T-helper 1 cell treated with Interleukin-12 subunit alpha and Interleukin-12 subunit beta and Interleukin-4 antibody, amounts not matched to agents 30 ng/mL and 1 ng/mL, for 36 hours (primary cell): ENCODE results near the gene AP1G2. TPM values are rescaled to one million over a fixed set of nuclear protein-coding genes. Genes with fewer than 3 reads are reported as not detected.
"Not testable (repeated sequence)": the region's sequence is repeated elsewhere in the genome, so short reads cannot be mapped to it uniquely, and the experiment has no call there.

Experiments used
- intact Hi-C: fragments of 100-400 bp; cut with micrococcal nuclease; formaldehyde crosslinking; loops from one replicate; pipeline ENCODE4 v1.15.1; 2024
- total RNA-seq: library from RNA; stranded (reverse); gene quantifications from 2 replicates; pipeline ENCODE4 v1.2.3, GENCODE V29; 2022

The AP1G2 gene
- total RNA-seq, 1 donor from 2014 or later = 254 TPM

GRCh38 chr14:23600806-23601205 is 33.2 kb upstream of the AP1G2 start:
- intact Hi-C loops = no loop called here

GRCh38 chr14:23600322-23600707 is 32.7 kb upstream of the AP1G2 start:
- intact Hi-C loops = no loop called here

- intact Hi-C loops = loop anchor here (10.0 kb wide), 1 partner anchor 131 kb away; no protein-coding TSS in a partner anchor
Observed at GRCh38 chr14:23594191-23594590, 26.6 kb upstream of the AP1G2 start.

- intact Hi-C loops = loop anchor here (10.0 kb wide), 1 partner anchor 135 kb away; no protein-coding TSS in a partner anchor
Observed at GRCh38 chr14:23590198-23590597, 22.6 kb upstream of the AP1G2 start.

DNA sequence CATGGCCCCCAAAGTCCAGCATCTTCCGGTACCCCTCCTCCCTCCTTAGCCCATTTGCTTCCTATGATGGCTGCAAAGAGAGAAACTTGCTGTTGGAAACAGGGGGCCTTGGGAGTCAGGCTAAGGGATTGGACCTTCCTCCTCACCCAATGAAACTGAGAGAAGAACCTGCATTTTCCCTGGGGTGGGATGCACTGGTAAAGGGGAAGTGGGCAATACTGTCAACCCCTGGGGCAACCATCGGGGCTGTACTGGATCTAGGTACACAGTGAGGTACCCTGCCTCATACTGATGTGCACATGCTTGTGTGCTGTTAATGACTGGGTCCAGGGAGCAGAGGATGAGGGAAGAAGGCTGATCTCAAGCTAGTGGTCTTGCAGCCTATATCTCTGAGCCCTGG is 22.0 kb upstream of the AP1G2 start:
- intact Hi-C loops = loop anchor here (1.0 to 10.0 kb wide), 4 partner anchors 43 to 365 kb away; no protein-coding TSS in a partner anchor

DNA sequence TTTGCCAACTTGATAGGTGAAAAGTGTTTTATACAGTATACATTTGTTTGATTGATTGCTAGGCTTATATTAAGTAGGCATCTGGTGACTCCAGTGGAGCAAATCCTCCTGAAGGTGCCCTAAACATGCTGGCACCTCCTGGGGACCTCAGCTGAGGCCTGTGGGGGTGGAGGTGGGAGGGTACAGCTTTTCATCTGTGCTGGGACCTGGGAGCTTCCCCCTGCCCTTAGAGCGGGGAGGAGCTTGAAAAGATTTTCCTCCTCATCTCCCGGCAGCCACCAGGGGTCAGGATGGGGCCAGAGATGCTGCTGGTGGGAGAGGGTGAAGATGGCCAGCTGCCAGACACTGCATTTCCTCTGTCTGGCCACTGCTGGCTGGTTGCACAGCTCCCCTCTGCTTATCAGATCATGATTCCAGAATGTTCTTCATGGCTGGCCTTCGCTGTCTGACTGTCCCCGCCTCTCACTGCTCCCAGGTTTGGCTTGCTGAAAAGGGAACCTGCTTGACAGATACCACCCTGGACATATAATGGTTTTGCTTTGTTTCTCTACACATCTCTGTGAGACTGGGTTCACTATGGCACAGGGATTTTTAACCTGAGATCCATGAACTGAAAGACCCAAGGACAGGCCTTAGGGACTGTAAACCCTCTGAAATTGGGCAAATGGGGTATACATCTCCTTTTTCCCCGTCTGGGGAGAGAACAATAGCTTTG is 21.4 kb upstream of the AP1G2 start:
- intact Hi-C loops = loop anchor here (1.0 kb wide), 3 partner anchors 43 to 365 kb away; no protein-coding TSS in a partner anchor

DNA sequence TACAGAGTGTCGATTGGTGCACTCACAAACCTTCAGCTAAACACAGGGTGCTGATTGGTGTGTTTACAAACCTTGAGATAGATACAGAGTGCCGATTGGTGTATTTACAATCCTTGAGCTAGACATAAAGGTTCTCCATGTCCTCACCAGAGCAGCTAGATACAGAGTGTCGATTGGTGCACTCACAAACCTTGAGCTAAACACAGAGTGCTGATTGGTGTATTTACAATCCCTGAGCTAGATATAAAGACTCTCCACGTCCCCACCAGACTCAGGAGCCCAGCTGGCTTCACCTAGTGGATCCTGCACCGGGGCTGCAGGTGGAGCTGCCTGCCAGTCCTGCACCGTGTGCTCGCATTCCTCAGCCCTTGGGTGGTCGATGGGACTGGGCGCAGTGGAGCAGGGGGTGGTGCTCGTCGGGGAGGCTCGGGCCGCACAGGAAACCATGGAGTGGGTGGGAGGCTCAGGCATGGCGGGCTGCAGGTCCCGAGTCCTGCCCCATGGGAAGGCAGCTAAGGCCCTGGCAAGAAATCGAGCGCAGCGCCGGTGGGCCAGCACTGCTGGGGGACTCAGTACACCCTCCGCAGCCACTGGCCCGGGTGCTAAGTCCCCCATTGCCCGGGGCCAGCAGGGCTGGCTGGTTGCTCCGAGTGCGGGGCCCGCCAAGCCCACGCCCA is 17.1 kb upstream of the AP1G2 start:
- intact Hi-C loops = not testable (repeated sequence)

DNA sequence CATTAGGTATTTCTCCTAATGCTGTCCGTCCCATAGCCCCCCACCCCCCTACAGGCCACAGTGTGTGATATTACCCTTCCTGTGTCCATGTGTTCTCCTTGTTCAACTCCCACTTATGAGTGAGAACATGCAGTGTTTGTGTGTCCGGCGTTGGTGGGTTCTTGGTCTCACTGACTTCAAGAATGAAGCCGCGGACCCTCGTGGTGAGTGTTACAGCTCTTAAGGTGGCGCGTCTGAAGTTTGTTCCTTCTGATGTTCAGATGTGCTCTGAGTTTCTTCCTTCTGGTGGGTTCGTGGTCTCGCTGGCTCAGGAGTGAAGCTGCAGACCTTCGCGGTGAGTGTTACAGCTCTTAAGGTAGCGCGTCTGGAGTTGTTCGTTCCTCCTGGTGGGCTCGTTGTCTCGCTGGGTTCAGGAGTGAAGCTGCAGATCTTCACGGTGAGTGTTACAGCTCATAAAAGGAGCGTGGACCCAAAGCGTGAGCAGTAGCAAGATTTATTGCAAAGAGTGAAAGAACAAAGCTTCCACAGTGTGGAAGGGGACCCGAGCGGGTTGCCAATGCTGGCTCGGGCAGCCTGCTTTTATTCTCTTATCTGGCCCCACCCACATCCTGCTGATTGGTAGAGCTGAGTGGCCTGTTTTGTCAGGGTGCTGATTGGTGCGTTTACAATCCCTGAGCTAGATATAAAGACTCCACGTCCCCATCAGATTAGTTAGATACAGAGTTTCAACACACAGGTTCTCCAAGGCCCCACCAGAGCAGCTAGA is 16.4 kb upstream of the AP1G2 start:
- intact Hi-C loops = not testable (repeated sequence)

- intact Hi-C loops = no loop called here
Observed at GRCh38 chr14:23582906-23583760, 15.5 kb upstream of the AP1G2 start.

DNA sequence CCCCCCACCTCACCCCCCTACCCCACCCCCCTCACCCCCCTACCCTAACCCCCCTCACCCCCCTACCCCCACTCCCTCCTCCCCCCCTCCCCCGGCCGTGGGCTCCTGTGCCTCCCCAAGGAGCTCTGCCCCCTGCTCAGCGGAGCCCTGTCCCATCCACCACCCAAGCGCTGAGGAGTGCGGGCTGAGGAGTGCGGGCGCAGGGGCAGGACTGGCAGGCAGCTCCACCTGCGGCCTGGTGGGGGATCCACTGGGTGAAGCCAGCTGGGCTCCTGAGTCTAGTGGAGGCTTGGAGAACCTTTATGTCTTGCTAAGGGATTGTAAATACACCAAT is 13.3 kb upstream of the AP1G2 start:
- intact Hi-C loops = no loop called here

DNA sequence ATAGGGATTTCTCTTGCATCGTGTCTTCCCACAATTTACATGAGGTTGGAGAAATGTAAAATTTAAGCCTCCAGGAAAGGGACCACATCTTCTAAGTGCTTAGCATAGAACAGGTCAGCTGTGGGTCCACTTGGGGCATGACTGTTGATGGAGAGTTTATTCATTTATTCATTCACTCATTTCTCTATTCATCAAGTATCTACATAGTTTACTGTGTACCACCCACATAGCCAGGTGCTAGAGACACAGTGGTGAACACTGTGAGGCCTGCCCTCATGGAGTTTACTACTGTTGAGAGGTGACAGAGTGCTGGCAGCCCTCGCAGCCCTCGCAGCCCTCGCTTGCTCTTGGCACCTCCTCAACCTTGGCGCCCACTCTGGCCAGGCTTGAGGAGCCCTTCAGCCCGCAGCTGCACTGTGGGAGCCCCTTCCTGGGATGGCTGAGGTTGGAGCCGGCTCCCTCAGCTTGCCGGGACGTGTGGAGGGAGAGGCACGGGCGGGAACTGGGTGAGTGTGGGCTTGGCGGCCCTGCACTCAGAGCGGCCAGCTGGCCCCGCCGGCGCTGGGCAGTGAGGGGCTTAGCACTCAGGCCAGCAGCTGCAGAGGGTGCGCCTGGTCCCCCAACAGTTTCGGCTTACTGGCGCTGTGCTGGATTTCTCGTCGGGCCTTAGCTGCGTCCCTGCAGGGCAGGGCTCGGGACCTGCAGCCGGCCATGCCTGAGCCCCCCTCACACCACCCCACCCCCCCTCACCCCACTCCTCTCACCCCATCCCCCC is 12.7 kb upstream of the AP1G2 start:
- intact Hi-C loops = no loop called here

DNA sequence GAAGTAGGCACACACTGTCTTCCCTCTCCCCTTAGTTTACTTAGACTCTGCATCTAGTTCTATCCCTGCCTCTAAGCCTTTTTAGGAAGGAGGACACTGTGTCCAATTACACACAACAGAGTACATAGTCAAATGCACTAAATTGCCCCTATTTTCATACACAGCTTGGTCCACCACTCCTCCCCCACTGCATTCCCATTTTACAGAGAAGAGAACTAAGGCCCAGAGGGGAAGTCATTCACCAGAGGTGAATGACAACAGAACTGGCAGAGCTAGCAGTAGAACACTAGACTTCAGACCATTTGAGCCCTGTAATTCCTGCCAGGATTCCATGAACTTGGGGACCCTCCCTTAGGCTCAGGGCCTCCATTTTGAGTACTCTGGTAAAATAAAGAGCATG is 12.1 kb upstream of the AP1G2 start:
- intact Hi-C loops = no loop called here

DNA sequence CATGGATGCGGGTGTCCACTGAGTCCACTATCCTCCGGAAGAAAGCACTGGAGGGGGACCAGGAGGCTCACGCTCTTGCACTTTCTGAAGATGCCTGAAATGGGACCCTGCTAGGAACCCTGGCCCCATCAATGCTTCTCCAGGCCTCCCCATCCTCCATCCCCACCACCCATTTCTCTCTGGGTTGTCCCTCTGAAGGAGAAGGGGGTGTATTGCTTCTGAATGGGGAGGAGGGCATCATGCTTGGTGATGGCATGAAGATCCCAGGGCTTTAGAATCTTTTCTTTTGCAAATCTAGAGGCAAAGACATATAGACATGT is 11.7 kb upstream of the AP1G2 start:
- intact Hi-C loops = no loop called here

- intact Hi-C loops = no loop called here
Observed at GRCh38 chr14:23578560-23579310, 11.1 kb upstream of the AP1G2 start, which contains the start of gene JPH4. TSS of gene JPH4 (minus strand) at chr14:23578790. CDS start at chr14:23577453, 1,337 bp downstream.

- intact Hi-C loops = no loop called here
Observed at GRCh38 chr14:23577710-23578392, 10.3 kb upstream of the AP1G2 start.

DNA sequence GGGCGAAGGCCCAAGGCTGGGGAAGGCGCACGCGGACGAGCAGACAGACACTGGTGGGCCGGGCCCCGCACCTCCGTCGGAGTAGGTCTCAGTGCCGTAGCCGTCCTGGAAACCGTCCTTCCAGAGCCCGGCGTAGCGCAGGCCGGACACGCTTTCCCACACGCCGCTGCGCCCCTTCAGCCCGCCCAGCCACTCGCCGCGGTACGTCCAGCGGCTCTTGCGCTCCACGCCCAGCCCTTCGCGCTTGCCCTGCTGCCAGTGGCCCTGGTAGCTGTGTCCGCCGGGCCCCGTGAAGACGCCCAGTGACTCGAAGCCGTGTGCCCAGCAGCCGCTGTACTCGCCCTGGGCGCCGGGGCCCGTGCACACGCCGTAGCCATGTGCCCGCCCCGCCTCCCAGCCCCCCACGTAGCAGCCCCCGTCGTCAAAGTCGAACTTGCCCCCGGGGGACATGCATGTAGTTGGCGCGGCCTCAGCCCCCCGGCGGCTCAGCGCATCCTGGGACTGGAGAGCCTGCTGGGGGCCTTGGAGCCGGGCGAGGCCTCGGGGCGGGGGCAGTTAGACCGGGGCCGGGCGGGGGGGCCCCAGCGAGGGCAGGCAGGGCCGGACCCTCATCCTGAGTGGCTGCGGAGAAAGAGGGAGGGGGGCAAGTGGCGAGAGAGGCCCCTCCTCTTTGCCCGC is 9.6 kb upstream of the AP1G2 start:
- intact Hi-C loops = no loop called here

DNA sequence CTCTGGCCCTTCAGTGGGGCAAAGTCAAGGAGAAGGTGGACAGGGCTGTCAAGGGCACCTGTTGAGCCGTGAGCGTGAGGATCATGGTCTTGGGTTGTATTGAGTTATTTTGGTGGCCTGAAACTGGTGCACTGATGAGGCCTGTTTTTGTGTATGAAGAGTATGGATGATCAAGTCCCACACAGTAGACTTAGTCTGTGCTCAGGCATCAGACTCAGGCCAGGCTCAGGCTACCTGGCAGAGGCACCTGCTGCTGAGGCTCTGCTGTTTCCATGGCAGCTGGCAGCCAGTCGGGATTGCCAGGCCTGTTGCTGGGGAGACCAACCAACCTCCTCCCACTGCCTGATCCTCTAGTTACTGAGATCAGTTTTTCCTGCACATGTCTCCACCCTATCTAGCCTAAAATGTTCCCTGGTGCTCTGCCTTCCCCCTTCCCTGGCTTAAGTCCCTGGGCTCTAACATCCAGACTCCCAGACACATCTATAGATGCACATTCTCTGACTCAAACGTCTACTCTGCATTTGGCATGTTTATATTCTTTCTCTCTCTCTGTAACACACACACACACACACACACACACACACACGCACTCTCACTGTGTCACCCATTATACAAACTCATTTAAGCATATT is 5.9 kb upstream of the AP1G2 start:
- intact Hi-C loops = no loop called here

DNA sequence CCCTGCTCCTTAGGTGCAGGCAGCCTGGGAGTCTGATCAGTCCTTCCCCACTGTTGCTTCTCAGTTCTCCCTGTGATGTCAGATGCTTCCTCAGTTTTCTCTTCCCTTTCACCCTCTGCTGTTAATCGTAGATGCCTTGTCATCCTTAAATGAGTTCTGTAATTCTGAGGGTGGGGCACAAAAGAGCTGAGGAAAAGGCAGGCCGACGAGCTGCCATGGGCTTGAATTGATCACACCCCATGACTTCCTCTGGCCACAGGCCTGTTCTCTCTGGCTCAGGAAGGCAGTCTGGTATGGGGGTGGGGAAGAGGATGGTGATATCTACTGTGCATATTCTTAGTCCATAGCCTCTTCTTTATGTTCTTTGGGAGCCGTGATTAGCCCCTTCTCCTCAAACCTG is 5.2 kb upstream of the AP1G2 start:
- intact Hi-C loops = no loop called here
